SK-N-MC (cell line): Measurements from ENCODE around the gene TIAM1.

Experiments
- EZH2 ChIP-seq: fragments of 200-600 bp; sonication (generic); IDR thresholded peaks from one replicate; pipeline ENCODE4 v1.6.1; 2017; ENCODE audit warnings: antibody characterized with exemption
- FOXP2 ChIP-seq: optimal IDR thresholded peaks from 2 replicates; pipeline ENCODE3; 2011; ENCODE audit warnings: mild to moderate bottlenecking, moderate library complexity; ENCODE audit not compliant: insufficient read depth; ENCODE audit errors: extremely low read length, control extremely low read depth
- POLR2AphosphoS5 ChIP-seq: IDR thresholded peaks from 2 replicates; pipeline ENCODE4 v1.6.1; 2012; ENCODE audit warnings: mild to moderate bottlenecking, low read depth, low read length, borderline replicate concordance

- TF ChIP-seq POLR2AphosphoS5 (no peak), EZH2 (no peak), FOXP2 (no peak)
Observed at GRCh38 chr21:31332525-31332924, 11.5 kb downstream of the TIAM1 start.
